Posterior cingulate gyrus (tissue), 11 donors: Measurements from ENCODE around the gene KIRREL3.

ENCODE experiments used
- DNase-seq, 10 donors: peaks; one replicate each; pipeline versions ENCODE4 v3.0.0 to v3.0.0-alpha.2; 2020 to 2021; ENCODE audit warnings: mixed read lengths in 3 of 10
- intact Hi-C: fragments of 100-400 bp; cut with DNase I; formaldehyde crosslinking; loops from one replicate; pipeline ENCODE4 v1.15.1; 2023

KIRREL3 gene

DNA sequence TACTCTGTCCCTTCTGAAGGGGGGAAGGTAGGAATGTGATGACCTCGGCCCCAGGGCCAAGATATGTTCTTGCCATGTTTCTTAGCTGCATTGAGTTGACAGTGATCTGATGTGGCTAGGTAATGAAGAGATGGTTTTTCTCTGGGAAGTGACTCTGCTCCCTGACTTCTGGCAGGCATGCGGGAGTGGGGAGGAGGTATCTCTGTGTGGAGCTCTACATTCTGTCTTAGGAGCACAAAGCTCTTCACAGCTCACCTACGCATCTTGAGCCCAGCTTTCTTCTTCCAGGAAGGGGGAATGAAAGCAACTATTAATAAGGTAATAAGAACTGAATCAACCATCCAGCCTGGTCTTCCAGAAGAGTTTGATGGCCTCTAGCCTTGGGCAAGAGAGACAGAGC is 404.1 kb downstream of the KIRREL3 start:
- DNase-seq, result no peak
- intact Hi-C loops, result no loop called here

DNA sequence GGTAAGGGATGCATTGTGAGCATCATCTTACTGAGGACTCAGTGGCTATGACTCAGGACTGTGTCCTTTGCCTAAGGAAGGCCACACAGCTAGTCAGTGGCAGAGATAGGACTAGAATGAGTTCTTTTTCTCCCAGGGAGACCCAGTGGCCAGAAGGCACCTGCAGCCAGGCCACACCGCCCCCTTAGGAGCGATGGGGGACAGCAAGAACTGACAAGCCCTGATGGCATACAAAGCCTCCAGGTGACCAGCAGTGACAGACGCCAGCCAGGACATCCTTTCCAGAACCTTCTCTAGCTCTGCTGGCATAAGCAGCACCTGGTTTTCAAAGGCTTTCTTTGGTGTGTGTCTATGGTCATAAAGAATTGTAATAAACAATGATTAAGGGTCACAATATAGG is 405.0 kb downstream of the KIRREL3 start:
- DNase-seq, result no peak
- intact Hi-C loops, result no loop called here

- intact Hi-C loops, result no loop called here
- DNase-seq, result peak in 1 of 10 donors; percentile 52
These were observed 405.6 kb downstream of the KIRREL3 start for GRCh38 chr11:126594921-126595367.

DNA sequence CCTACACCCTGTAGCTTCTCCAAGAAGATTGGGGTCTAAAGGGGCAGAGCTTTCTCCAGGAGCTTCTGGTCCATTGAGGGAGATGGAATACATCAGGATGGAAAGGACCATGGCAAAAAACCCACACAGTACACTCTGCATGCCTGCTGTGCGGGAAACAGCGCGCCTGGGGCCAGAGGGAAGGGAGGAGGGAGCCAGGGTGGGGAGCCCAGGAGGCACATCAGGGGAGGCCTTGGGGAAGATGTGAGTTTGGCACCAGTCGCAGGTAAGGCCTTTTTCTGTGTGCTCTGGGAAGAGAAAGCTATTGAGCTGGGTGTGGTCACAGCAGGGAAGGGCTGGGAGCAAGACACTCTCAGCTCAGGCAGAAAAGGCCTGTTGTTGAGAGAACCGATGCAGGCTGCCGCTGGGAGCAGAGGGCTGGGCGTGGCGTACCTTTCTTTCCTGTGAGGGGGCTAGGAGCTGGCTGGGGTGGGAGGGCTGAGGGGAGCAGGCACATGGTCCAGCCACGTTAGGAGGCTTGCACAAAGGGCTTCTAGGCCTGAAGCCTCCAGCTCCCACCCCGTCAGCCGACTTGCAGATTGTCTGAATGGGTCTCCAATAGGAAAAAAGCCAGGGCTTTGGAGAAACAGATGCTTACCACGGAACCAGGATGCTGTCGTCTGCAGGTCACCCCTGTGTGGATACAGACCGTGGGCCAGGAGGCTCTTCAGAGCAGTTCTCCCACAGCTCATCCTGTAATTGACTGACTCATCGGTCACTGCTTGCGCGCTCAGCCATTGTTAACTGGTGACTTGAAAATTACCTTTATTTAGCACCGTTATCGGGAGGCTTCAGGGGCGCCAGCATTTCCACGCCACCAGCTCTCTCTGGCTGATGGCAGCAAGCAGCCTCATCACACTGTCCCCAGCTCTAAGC is 407.8 kb downstream of the KIRREL3 start:
- DNase-seq, result no peak
- intact Hi-C loops, result no loop called here

DNA sequence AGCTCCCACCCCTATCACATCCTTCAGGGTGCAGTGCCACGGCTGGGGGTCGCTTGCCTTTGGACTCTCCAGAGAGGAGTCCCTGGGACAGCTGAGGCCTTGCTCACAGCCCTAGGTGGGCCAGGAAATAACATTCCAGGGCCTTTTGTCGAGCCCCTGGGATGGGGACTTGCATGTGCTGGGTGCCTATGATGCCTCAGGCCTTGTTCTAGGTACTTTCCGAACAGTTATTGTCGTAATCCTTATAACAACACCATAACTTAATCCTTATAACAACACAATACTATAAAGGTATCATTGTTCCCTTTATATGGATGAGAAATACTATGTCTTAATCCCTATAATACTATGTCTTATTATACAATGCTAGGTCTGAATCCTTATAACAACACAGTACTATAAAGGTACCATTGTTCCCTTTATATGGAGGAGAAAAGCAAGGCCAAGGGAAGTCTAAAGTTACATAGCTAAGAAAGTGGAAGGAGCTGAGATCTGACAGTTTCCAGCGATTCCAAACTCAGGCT is 408.5 kb downstream of the KIRREL3 start:
- no peak for DNase-seq
- intact Hi-C loops, result no loop called here

GRCh38 chr11:126589492-126589803 is 411.1 kb downstream of the KIRREL3 start:
- no peak for DNase-seq
- intact Hi-C loops, result no loop called here

DNA sequence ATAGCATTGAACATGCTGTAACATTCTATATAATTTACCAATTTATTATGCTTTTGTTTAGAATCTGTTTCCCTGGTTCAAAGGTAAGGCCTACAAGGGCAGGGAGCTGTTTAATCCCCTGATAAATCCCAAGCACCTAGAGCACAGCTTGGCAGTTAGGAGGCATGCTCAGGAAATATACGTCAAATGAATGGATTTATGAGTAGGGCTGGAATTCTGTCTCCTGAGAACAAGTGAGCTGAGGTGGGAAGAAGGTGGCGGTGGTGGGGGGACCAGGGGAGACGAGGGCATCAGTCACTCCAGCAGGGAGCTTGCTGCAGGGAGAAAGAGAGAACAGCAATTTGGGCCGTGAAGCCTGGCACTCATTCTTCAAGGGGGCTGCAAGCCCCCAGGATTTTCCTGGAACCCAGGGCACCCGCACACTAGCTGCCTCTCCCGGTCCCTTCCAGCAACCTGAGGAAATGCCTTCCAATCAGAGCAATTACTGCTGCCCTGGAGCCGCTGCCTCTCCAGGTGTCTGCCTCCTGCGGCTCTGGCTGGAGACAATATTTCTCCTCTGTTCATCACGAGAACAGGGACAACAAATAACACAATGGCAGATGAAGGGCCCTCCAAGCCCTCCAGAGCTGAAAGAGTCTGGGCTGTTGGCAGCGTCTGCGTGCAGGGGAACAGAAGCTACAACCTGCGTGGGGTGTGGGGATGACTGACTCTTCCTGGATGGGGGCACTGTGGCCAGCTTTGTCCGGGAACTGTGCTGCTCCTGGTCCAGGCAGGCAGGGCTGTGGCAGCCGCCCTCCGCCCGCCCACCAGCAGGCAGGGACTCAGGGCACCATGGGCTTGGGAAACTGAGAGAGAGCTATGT is 411.7 kb downstream of the KIRREL3 start:
- intact Hi-C loops, result no loop called here
- DNase-seq, result no peak

GRCh38 chr11:126587541-126587940 is 413.0 kb downstream of the KIRREL3 start:
- no peak for DNase-seq
- intact Hi-C loops, result no loop called here

DNA sequence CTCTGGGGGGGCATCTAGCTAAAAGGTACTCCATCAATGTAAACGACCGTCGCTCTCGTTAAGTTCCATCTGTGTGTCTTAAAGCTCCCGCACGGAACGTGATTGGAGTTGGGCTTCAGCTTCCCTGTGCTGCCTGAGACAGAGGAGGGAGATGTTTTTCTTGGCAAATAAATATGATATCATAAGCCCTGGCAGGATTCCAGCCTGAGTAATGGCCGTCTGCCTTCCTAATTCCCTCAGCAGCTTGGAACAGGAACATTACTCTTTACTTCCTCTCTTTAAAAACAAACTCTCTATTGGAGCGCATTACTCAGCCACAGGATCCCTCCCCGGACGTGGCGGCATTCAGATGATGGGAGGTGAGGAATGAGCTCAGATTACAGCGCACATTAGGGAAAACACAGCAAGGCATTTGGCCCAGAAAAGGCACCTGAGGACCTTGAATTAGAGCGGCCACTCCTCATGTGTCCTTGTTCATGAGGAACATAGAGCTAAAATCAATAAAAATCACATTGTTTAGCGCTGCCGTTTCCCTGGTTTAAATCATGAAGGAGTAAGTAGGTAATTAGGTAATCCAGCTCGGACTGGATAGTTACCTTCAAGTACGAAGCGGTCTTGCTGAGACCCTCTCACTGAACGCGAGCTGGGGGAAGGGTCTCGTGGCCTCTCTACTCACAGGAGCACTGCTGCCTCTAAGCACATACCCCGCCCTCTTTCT is 414.6 kb downstream of the KIRREL3 start:
- peak in 1 of 10 donors; percentile 52 for DNase-seq
- intact Hi-C loops, result no loop called here

DNA sequence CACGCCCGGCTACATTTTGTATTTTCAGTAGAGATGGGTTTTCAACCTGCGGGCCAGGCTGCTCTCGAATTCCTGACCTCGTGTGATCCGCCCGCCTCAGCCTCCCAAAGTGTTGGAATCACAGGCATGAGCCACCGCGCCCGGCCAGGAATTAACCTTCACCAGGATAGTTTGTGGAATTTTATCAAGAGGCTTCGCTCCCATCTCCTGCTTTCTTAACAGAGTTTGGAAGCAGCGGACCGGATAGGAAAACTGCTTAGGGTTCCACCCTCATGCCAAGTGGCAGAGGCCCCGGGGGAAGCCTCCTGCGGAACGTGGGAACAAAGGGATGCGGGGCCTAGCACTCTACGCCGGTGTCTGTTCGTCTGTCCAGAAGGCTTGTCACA is 415.2 kb downstream of the KIRREL3 start:
- peak in 1 of 10 donors; percentile 56 for DNase-seq
- intact Hi-C loops, result no loop called here

DNA sequence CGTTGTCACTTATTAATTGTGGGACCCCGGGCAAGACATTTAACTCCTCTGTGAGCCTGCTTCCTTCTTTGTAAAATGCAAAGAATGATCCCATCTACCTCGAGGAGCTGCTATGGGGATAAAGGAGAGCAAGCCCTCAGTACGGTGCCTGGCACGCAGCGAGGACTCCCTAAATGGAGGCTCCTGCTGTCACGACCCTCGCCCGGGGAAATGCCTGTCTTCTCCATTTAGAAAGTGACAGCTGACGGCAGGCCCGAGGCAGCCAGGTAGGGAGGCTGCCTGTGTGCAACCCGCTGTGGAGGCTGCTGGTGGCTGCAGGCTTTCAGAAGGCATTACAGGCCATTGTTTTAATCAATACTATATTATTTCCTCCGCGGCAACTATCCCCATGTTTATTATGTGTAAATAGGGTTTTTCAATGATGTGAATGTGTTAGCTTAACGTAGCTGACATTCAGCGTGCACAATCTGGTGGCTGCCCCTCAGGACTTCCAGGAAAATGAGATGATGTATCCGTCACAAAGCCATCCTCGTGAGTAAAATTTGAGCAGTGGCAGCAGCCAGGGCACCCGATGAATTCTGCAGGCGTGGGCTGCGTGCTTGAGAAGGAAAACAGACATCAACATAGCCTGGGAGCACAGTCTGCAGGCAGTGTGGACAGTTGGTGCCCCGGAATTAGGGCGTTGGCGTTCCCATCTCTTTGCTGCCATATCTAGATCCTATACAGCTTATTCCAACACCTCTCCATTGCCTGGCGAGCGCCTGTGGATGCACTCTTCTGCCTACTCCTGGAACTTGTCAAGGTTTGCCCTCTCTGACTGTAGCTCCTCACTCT is 416.8 kb downstream of the KIRREL3 start:
- DNase-seq, result peak in 1 of 10 donors; percentile 84
- intact Hi-C loops, result no loop called here

- intact Hi-C loops, result no loop called here
- no peak for DNase-seq
These were observed 417.5 kb downstream of the KIRREL3 start for GRCh38 chr11:126583101-126583500.

DNA sequence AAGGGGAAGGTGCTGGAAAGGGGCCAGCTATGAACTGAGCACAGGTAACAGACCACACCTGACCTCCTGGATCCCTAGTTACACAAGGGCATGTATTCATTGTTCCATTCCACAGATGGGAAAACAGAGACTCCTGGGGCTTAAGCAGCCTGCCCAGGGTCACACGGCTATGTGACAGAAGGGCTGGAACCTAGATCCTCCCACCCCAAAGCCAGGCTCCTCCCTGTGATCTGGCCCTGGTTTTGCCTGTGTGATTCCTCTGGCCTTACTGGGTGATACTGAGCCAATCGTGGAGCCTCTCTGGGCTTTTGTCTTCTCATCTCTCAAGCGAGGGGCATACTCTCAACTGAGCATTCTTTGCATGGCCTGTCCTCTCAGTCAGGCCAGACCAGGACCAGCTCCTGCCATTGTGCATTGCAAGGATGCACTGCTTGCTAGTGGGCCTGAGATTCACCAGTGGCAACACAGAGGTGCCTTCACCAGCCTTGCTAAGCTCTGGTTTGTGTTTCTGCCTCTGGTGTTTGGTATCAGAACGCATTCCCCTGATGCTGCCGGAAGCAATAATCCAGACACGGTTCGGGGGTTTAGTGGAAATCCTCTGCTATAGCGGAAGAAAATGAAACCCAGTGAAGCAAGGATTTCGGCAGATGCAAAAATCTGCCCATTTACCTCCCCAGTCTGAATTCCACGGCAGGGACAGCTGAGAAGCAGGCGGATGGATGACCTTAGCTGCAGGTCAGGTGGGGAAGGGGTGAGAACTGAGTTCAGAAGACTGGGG is 418.5 kb downstream of the KIRREL3 start:
- no peak for DNase-seq
- intact Hi-C loops, result no loop called here

- peak in 1 of 10 donors; percentile 67 for DNase-seq
- intact Hi-C loops, result no loop called here
These were observed 422.1 kb downstream of the KIRREL3 start for GRCh38 chr11:126578426-126578825.

- intact Hi-C loops, result no loop called here
- DNase-seq, result no peak
These were observed 422.5 kb downstream of the KIRREL3 start for GRCh38 chr11:126578021-126578420.

DNA sequence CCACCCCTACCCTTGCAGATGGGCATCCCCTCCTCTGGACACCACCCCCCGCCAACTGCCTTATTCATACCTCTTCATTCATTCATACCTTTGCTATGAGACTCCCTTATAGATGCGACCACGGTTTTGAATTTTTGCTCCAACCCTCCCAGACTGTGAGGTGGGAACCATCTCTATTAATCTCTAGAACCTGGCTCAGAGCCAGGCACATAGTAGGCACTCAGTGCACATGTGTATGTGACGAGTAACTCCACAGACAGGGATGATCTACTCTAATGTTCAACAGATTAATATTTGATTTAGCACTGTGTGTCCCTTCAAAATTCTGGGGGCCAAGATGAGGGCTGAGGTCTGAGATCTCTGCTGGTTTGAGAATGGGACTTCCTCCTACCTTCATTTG is 424.7 kb downstream of the KIRREL3 start:
- DNase-seq, result no peak
- intact Hi-C loops, result no loop called here

DNA sequence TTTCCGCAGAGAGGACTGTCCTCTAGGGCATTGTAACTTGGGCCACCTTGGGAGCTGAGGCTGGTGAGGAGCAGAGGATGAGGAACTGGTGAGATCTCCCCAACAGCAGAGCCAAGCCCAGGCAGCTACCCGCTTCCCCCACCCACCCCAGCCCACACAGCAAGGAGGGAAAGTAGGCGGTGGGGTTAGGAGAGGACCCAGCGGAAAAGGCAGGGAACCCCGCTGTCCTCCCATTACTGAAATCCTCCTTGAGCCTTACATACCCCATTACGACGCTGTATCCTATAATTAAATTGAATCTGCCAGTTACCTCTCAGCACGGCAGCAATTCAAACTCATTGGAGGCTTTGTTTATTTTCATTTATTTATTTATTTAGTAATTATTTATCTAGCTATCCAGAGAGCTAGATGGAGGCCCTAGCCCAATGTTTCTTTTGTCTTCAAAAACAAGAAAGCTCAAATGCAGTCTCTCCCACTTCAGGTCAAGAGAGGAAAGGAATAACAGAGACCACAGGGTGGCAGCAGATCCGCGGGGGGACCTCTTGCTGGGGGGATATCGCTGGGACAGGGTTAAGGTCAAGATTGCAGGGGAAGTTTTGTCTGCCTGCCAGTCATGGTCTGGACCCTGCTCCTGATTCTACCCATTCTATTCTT is 427.1 kb downstream of the KIRREL3 start:
- DNase-seq, result peak in 1 of 10 donors; percentile 51
- intact Hi-C loops, result no loop called here

DNA sequence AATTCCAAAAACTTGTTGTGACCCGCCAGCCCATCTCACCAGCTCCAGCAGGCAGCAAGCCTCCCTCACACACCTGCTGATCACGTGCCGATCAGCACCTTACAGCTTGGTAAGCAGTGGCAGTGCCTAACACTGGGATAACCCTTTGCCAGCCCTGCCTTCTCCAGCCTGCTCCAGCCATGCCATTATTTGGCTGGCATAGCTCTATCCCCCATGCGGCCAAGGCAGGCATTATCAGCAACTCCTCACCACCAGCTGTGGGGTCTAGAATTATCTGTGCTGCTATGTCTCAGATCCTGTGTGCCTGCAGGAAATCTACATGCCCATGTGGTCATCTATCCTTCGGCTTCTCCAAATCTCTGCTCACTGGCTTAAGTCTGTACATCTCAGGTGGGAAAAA is 430.1 kb downstream of the KIRREL3 start:
- intact Hi-C loops, result no loop called here
- no peak for DNase-seq

- no peak for DNase-seq
- intact Hi-C loops, result no loop called here
These were observed 433.2 kb downstream of the KIRREL3 start for GRCh38 chr11:126567419-126567818.
